A549 treated with GW870086 at 1 μM for 4 hours (cell line): Measurements from ENCODE around the gene GYS2. TPM values are rescaled to one million over a fixed set of nuclear protein-coding genes. Genes with fewer than 3 reads are reported as not detected.

Experiments used
- total RNA-seq: library from RNA; stranded (reverse); fragments of 200-300 nt; extraction: Qiagen RNA extraction; gene quantifications from 5 replicates; pipeline ENCODE4 v1.2.3, GENCODE V29; 2022; ENCODE audit warnings: low read depth

The GYS2 gene
- not detected in 5 replicates for total RNA-seq

GRCh38 chr12:21604245-21605101 is at the start of gene GYS2:
TSS of gene GYS2 (minus strand) at chr12:21604847. CDS start at chr12:21604592, 255 bp downstream.

DNA sequence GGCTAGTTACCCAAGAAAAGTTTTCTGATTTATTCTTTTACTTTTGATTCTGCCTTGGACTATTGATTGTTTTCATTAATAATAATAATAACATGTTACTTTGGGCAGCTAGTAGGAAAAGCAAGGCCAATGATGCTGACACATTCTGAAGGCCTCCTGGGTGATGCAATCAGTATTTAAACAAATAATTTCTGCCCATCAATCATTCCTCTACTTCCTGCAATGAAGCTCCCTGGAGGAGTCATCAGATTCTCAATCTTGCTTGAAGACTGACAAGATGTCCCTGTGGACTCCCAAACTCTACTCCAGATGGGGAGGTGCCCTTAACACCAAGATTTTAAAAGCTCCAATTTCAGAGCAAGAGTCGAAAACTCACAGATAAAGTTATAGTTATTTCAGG is 78.6 kb downstream of the GYS2 start, which contains the start of gene SPX:
Gene SPX (plus strand): TSS at position 244 of the 400 bp plus-strand sequence. CDS start 177 bp downstream, outside the sequence.

DNA sequence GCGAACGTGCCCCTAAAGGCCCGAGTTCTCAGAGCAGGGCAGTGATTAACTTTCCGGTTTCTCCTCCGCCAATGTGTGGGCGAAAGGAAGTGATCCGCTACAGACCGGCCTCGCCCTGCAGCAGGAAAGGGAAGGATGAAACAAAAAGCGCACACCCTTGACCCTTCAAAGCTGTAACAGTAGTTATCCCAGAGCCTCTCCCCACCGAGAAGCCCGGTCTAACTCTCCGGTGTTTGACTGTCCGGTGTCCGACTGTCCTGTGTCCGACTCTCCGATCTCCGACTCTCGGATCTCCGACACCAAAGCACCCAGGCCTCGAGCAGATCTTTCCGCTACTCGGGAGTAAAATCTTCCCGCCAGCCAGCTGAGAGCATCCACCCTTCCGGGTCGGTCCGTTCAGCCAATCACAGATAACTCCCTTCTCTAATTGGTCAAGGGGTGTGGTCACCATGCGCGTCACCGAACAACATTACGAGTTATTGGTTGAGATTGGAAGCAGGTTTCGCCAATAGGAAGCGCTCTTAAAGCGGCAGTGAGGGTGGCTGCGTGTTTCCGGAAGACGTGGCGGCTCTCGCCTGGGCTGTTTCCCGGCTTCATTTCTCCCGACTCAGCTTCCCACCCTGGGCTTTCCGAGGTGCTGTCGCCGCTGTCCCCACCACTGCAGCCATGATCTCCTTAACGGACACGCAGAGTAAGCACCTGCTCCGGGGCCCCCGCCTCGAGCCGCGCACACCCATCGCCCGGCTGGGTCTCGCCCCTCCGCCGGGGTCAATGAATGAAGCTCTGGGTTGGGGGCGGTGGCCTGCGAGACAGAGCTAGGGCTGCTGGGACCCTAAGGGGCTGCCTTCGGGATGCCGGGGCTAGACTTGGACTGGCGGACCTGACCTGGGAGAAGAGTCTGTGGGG is 103.1 kb downstream of the GYS2 start, which contains the start of the genes GOLT1B and RECQL:
Gene GOLT1B (plus strand): TSS at position 532 of the 906 bp plus-strand sequence. CDS start 135 bp downstream, at position 667.
Gene RECQL (minus strand): TSS at position 378 of the 906 bp plus-strand sequence. CDS start 2,065 bp downstream, outside the sequence.

Other genes starting within 250 kb of the GYS2 start
- gene IAPP, start 231.9 kb downstream of the GYS2 start, total RNA-seq, result not detected in 5 replicates
- 6.1 to 8.4 TPM (median 8.0 TPM) in 5 replicates for gene PYROXD1, start 167.2 kb downstream of the GYS2 start, total RNA-seq
- 47.9 to 80.9 TPM (median 65.3 TPM) in 5 replicates for gene RECQL, start 103.2 kb downstream of the GYS2 start, total RNA-seq
- 74.6 to 101 TPM (median 92.4 TPM) in 5 replicates for gene GOLT1B, start 103.1 kb downstream of the GYS2 start, total RNA-seq
- 3.4 to 4.4 TPM (median 3.7 TPM) in 5 replicates for gene SPX, start 78.6 kb downstream of the GYS2 start, total RNA-seq
- 1,587 to 1,689 TPM (median 1,596 TPM) in 5 replicates for gene LDHB, start 53.0 kb upstream of the GYS2 start, total RNA-seq
- 0.15 to 0.44 TPM (median 0.31 TPM) in 5 replicates for gene KCNJ8, start 169.9 kb upstream of the GYS2 start, total RNA-seq